Measurements from ENCODE around the gene PGF.

PGF gene

GRCh38 chr14:74959596-74960180 is 4.3 kb upstream of the PGF start:
- no peaks in the 10 kb centered on the region for H3K36me3 Mint-ChIP-seq (ENCODE audit: low read depth)
- no peak overlapping the region for H3K4me3 Mint-ChIP-seq
- peak overlapping the region; percentile 24 for H3K27ac Mint-ChIP-seq
- intact Hi-C loops (cut with micrococcal nuclease): no loop called here
- peaks cover 54% of the 10 kb centered on the region for H3K4me1 Mint-ChIP-seq (ENCODE audit: low read depth)
- peaks cover 27% of the 10 kb centered on the region for H3K27me3 Mint-ChIP-seq
- no peaks in the 10 kb centered on the region for H3K9me3 Mint-ChIP-seq

- H3K27me3 Mint-ChIP-seq: peaks cover 34% of the 10 kb centered on the region
- intact Hi-C loops (cut with micrococcal nuclease): no loop called here
- H3K4me1 Mint-ChIP-seq (ENCODE audit: low read depth): peaks cover 23% of the 10 kb centered on the region
- no peak overlapping the region for H3K4me3 Mint-ChIP-seq
- no peaks in the 10 kb centered on the region for H3K9me3 Mint-ChIP-seq
- no peaks in the 10 kb centered on the region for H3K36me3 Mint-ChIP-seq (ENCODE audit: low read depth)
- H3K27ac Mint-ChIP-seq: no peak overlapping the region
These were observed 1.1 kb upstream of the PGF start for GRCh38 chr14:74956280-74957072.

DNA sequence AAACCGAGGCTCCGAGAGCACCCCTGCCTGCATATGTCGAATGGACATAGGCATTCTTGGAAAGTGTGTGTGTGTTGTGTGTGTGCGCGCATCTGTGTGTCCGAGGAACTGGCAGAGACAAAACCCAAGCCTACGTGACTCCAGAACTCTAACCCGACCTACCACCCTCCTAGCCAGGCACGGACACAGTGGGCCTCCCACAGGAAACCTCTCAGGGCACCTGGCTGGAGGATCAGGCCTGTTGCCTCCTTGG is 556 bp upstream of the PGF start:
- H3K36me3 Mint-ChIP-seq (ENCODE audit: low read depth): no peaks in the 10 kb centered on the region
- intact Hi-C loops (cut with micrococcal nuclease): no loop called here
- peaks cover 34% of the 10 kb centered on the region for H3K27me3 Mint-ChIP-seq
- no peaks in the 10 kb centered on the region for H3K9me3 Mint-ChIP-seq
- H3K4me1 Mint-ChIP-seq (ENCODE audit: low read depth): peaks cover 18% of the 10 kb centered on the region
- H3K4me3 Mint-ChIP-seq: no peak overlapping the region
- H3K27ac Mint-ChIP-seq: no peak overlapping the region

DNA sequence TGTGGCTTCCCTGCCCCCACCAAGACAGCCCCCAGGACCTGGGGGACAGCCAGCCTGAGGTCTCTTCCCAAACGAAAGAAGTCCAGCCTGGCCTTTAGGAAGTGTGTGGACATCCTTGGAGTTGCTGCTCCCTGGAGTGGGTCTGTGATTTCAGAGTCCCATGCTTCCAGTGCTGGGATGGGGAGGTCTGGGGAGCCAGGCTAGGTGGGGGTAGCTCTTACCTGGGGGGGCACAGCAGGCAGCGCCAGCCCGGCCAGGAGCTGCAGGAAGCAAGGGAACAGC is 509 bp downstream of the PGF start:
- H3K27ac Mint-ChIP-seq: no peak overlapping the region
- peaks cover 8% of the 10 kb centered on the region for H3K4me1 Mint-ChIP-seq (ENCODE audit: low read depth)
- intact Hi-C loops (cut with micrococcal nuclease): no loop called here
- H3K9me3 Mint-ChIP-seq: no peaks in the 10 kb centered on the region
- H3K27me3 Mint-ChIP-seq: peaks cover 37% of the 10 kb centered on the region
- no peaks in the 10 kb centered on the region for H3K36me3 Mint-ChIP-seq (ENCODE audit: low read depth)
- peak overlapping the region; percentile 62 for H3K4me3 Mint-ChIP-seq

DNA sequence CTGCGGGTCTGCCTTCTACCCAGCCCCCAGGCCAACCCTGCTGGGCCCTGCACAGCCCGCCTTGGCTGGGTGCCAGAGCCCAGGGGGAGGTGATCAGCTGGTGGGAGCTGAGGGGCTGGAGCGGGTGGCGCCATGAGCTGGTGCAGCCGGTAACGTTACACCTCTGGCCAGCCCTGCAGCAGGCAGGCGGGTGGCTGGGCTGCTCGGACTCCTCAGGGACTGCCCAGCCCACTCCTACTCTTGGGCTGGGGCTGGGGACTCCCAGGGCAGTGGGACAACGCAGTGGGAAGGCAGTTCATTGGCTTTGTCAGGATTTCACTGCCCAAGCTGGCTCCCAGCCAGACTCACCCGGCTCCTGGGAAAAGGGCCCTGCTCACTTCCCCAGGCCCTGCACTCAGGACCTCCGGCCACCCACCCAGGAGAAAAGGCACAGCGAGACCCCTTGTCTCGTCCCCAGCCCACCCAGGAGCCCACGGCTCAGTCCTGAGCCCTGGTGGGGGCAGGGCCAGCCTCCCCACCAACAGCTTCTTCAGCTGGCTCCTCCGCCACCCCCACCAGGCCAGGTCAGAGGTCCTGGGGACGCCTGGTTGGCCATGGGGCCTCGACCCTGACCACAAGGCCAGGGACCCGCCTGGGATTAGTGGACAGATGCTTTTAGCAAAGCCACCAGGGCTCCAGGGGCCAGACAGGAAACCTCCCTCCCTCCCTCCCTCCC is 1.0 kb downstream of the PGF start:
- Mint-ChIP-seq H3K9me3 (no peaks in the 10 kb centered on the region), H3K27ac (no peak overlapping the region), H3K4me3 (no peak overlapping the region), H3K4me1 (ENCODE audit: low read depth) (peaks cover 3% of the 10 kb centered on the region), H3K36me3 (ENCODE audit: low read depth) (no peaks in the 10 kb centered on the region), H3K27me3 (peaks cover 39% of the 10 kb centered on the region)
- intact Hi-C loops (cut with micrococcal nuclease): no loop called here

GRCh38 chr14:74953686-74954085 is 1.7 kb downstream of the PGF start:
- H3K36me3 Mint-ChIP-seq (ENCODE audit: low read depth): no peaks in the 10 kb centered on the region
- H3K27ac Mint-ChIP-seq: no peak overlapping the region
- intact Hi-C loops (cut with micrococcal nuclease): no loop called here
- H3K27me3 Mint-ChIP-seq: peaks cover 39% of the 10 kb centered on the region
- H3K4me1 Mint-ChIP-seq (ENCODE audit: low read depth): no peaks in the 10 kb centered on the region
- H3K4me3 Mint-ChIP-seq: no peak overlapping the region
- no peaks in the 10 kb centered on the region for H3K9me3 Mint-ChIP-seq

GRCh38 chr14:74952697-74953484 is 2.5 kb downstream of the PGF start:
- Mint-ChIP-seq H3K27me3 (peaks cover 39% of the 10 kb centered on the region), H3K9me3 (no peaks in the 10 kb centered on the region), H3K4me3 (no peak overlapping the region), H3K4me1 (ENCODE audit: low read depth) (no peaks in the 10 kb centered on the region), H3K27ac (no peak overlapping the region), H3K36me3 (ENCODE audit: low read depth) (no peaks in the 10 kb centered on the region)
- intact Hi-C loops (cut with micrococcal nuclease): no loop called here

GRCh38 chr14:74952180-74952665 is 3.2 kb downstream of the PGF start:
- H3K4me1 Mint-ChIP-seq (ENCODE audit: low read depth): no peaks in the 10 kb centered on the region
- no peak overlapping the region for H3K27ac Mint-ChIP-seq
- H3K9me3 Mint-ChIP-seq: no peaks in the 10 kb centered on the region
- H3K36me3 Mint-ChIP-seq (ENCODE audit: low read depth): no peaks in the 10 kb centered on the region
- intact Hi-C loops (cut with micrococcal nuclease): no loop called here
- peaks cover 35% of the 10 kb centered on the region for H3K27me3 Mint-ChIP-seq
- no peak overlapping the region for H3K4me3 Mint-ChIP-seq

GRCh38 chr14:74951443-74952179 is 3.8 kb downstream of the PGF start:
- Mint-ChIP-seq H3K27ac (no peak overlapping the region), H3K36me3 (ENCODE audit: low read depth) (no peaks in the 10 kb centered on the region), H3K4me3 (no peak overlapping the region), H3K4me1 (ENCODE audit: low read depth) (peaks cover 3% of the 10 kb centered on the region), H3K9me3 (no peaks in the 10 kb centered on the region), H3K27me3 (peaks cover 31% of the 10 kb centered on the region)
- intact Hi-C loops (cut with micrococcal nuclease): no loop called here

DNA sequence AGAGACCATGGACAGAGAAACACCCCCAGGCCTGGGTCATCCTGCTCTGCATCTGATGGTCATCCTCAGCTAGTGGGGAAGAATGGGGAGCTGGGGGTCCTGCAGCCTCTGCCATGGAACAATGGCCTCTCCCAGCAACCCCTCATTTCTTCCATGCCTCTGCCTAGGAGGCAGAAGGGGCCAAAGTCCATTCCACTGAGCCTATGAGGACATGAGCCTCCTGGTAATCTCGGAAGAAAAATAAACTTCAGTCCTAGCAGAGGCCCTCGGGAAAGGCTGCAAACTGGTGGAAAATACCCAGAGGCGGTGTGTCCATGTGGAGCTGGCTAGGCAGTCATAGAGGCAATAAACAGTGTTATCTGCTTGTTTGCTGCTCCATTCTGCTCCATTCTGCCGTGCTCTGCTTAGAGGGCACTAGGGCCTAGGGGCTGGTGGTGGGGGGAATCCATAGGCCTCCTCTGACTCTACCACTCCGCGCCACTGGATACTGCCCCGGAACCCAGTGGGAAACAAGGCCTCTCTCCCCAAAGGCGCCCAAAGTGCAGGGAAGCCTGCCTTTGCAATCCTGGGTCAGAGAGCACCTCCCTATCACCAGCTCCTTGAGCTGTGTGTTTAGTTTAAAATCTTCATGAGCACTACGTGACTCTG is 4.5 kb downstream of the PGF start:
- no peak overlapping the region for H3K4me3 Mint-ChIP-seq
- intact Hi-C loops (cut with micrococcal nuclease): no loop called here

GRCh38 chr14:74949859-74950573 is 5.4 kb downstream of the PGF start:
- H3K4me1 Mint-ChIP-seq (ENCODE audit: low read depth): peaks cover 10% of the 10 kb centered on the region
- intact Hi-C loops (cut with micrococcal nuclease): no loop called here
- H3K36me3 Mint-ChIP-seq (ENCODE audit: low read depth): no peaks in the 10 kb centered on the region
- no peak overlapping the region for H3K27ac Mint-ChIP-seq
- peaks cover 22% of the 10 kb centered on the region for H3K27me3 Mint-ChIP-seq
- H3K4me3 Mint-ChIP-seq: no peak overlapping the region
- no peaks in the 10 kb centered on the region for H3K9me3 Mint-ChIP-seq

More for the DNA sequence above, 4.5 kb downstream of the PGF start:
- Mint-ChIP-seq H3K27ac (no peak overlapping the region), H3K36me3 (ENCODE audit: low read depth) (no peaks in the 10 kb centered on the region), H3K4me1 (ENCODE audit: low read depth) (peaks cover 10% of the 10 kb centered on the region), H3K27me3 (peaks cover 26% of the 10 kb centered on the region), H3K9me3 (no peaks in the 10 kb centered on the region)

- no peaks in the 10 kb centered on the region for H3K36me3 Mint-ChIP-seq (ENCODE audit: low read depth)
- peaks cover 14% of the 10 kb centered on the region for H3K27me3 Mint-ChIP-seq
- H3K4me3 Mint-ChIP-seq: no peak overlapping the region
- no peaks in the 10 kb centered on the region for H3K9me3 Mint-ChIP-seq
- H3K27ac Mint-ChIP-seq: no peak overlapping the region
- H3K4me1 Mint-ChIP-seq (ENCODE audit: low read depth): peaks cover 10% of the 10 kb centered on the region
- intact Hi-C loops (cut with micrococcal nuclease): no loop called here
These were observed 6.2 kb downstream of the PGF start for GRCh38 chr14:74949191-74949601.
